NCI-H774 (cell line): ENCODE data around the gene LOC128125822.
"Not testable (repeated sequence)": the region's sequence is repeated elsewhere in the genome, so short reads cannot be mapped to it uniquely, and the experiment has no call there.

ENCODE experiments used
- DNase-seq: peaks from one replicate; lab custom pipeline; 2025; lab: John Stamatoyannopoulos, UW

The LOC128125822 gene

GRCh38 chr6:63582579-63583231 is 10.4 kb downstream of the LOC128125822 start:
- DNase-seq: no peak

- DNase-seq: no peak
Measured at GRCh38 chr6:63584125-63584514, 11.8 kb downstream of the LOC128125822 start.

DNA sequence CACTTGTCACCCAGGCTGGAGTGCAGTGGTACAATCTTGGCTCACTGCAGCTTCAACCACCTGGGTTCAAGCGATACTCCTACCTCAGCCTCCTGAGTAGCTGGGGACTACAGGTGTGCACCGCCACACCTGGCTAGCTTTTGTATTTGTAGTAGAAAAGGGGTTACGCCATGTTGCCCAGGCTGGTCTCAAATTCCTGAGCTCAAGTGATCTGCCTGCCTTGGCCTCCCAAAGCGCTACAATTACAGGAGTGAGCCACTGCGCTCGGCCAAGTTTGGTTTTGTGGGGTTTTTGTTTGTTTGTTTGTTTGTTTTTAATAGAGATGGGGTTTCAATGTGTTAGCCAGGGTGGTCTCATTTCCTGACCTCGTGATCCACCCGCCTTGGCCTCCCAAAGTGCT is 12.3 kb downstream of the LOC128125822 start:
- no peak for DNase-seq

DNA sequence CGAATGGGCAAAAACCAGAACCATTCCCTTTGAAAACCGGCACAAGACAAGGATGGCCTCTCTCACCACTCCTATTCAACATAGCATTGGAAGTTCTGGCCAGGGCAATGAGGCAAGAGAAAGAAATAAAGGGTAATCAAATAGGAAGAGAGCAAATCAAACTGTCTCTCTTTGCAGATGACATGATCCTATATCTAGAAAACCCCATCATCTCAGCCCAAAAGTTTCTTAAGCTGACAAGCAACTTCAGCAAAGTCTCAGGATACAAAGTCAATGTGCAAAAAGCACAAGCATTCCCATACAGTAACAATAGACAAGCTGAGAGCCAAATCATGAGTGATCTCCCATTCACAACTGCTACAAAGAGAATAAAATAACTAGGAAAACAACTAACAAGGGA is 13.4 kb downstream of the LOC128125822 start:
- not testable (repeated sequence) for DNase-seq

GRCh38 chr6:63589952-63590411 is 17.7 kb downstream of the LOC128125822 start:
- DNase-seq: peak; percentile 69

- no peak for DNase-seq
Measured at GRCh38 chr6:63592886-63593285, 20.6 kb downstream of the LOC128125822 start.

DNA sequence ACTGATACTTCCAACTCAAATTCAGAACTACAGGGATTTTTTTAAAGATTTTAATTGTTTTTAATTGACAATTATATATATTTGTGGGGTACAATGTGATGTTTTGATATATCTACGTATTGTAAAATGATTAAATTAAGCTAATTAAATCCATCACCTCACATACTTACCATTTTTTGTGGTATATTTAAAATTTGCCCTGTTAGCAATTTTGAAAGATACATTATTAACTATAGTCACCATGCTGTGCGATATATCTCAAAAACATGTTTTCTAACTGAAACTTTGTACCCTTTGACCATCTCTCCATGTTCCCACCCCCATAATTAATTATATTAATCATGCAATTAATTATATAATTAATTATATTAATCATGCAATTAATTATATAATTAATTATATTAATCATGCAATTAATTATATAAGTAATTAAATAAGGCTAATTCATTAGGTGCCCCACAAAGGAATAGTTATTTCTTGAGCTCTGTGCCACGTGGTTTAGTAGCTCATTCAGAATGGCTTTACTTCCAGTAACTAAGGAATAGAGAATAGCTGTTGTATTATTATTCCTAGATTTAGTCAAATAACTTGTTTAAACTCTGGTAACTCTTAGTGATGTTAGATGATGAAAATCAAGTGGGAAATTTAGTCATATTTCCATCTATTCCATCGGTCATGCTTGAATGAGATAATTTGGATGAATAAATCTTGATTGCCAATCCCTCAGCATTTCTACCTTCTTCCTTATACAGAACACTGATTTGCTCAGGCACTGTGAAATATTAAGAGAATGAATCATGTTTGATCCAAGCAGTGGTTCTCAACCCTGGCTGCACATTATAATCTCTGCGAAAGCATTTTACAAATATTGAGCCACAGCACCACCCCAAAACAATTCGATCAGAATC is 25.1 kb downstream of the LOC128125822 start:
- DNase-seq: no peak

DNA sequence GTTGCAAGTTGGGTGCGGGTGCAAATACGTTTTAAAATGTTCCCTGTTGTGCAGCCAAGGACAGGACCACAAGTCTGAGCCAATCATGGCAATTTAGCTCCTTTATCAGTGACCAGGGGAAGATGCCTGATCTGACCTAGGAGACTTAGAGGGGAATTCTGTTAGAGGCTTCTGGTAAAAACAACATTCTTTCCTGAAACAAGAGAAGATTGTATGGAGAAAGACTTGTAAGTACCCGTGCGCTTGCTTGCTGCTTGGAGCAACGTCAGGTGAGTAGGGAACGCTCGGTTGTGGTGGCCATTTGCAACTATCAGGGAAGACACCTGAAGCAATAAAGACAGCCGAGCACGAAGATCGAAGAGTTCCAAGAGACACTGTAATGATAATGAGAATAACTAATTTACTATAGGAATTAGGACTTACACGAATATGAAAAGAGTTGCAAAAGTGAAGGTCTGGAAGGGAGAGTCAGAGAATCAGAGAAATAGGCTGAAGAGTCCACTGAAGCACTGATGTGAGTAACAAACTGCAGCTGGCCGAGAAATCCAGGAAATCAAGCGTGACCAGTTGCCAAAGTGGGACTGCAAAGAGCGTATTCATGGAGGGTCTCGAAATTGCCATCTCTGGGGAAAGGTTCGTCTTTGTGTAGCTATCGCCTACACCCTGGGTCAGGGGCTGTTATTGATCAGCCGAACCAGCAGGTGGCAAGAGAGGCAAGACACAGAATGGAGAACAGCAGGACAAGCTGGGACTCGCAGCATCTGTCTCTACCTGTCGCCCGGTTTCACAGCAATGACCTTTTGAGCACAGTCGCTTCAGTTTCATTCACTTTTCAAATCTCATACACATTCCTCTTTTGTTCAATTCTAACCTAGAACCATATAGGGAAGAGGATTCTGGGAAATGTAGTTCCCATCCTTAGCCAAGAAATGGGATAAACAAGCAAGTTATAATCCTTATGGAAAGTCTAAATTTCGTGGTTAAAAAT is 26.1 kb downstream of the LOC128125822 start:
- peak; percentile 79 for DNase-seq

- DNase-seq: no peak
Measured at GRCh38 chr6:63599243-63599642, 27.0 kb downstream of the LOC128125822 start.

- DNase-seq: no peak
Measured at GRCh38 chr6:63600136-63600535, 27.9 kb downstream of the LOC128125822 start.

GRCh38 chr6:63609231-63609630 is 37.0 kb downstream of the LOC128125822 start:
- no peak for DNase-seq

DNA sequence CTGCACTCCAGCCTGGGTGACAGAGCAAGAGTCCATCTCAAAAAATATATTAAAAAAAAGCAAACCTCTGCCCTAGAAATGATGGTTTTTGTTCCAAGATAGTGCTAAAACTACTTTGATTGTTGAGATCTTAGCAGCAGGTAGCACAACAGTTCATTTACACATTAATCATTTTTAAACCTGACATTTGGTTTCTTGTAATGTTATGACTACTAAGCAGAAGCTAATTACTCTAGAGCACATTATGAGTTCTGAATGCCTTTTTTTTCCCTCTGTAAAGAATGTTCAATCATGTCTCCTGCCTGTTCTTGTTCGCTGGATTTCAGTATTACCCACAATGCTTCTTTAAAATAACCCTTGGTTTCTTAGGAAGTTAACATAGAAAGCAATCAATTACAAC is 38.7 kb downstream of the LOC128125822 start:
- DNase-seq: no peak

DNA sequence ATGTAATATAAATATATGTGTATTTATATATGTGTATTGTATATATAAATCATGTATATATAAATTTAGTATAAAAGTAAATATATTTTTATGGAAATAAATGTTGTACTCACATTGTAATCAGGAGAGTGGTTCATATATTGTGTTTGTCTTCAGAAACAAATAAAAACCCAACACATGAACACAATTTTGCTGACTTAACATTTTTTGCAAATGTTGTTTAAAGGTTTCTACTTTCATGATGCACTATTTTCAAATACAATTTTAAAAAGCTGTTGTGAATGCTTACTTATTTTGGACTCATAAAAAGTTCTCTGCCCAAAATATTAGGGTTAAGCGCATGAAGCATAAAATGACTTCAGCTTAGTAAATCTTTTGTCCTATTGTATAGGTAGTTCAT is 39.3 kb downstream of the LOC128125822 start:
- no peak for DNase-seq

GRCh38 chr6:63615590-63615989 is 43.3 kb downstream of the LOC128125822 start:
- no peak for DNase-seq
